CD4-positive, alpha-beta T cell (primary cell): Measurements from ENCODE around the gene ABCA2. TPM values are rescaled to one million over a fixed set of nuclear protein-coding genes. Genes with fewer than 3 reads are reported as not detected.
"Not testable (repeated sequence)": the region's sequence is repeated elsewhere in the genome, so short reads cannot be mapped to it uniquely, and the experiment has no call there.

ENCODE experiments used
- ATAC-seq: fragments of 200-7000 bp; cut with Tn5 transposase; one replicate; pipeline ENCODE4 v1.10.0; 2022; ENCODE audit warnings: mild to moderate bottlenecking; ENCODE audit not compliant: poor library complexity
- CTCF ChIA-PET: fragments of 350-600 bp; sonication (Branson Sonifier 250); formaldehyde crosslinking; loops from one replicate; lab custom pipeline; 2021; ENCODE audit warnings: antibody characterized with exemption, inconsistent platforms; lab: Charles Lee
- POLR2A ChIA-PET: fragments of 350-600 bp; sonication (Branson Sonifier 250); formaldehyde crosslinking; loops from one replicate; lab custom pipeline; 2021; ENCODE audit warnings: antibody characterized with exemption, inconsistent platforms; lab: Charles Lee
- DNase-seq, 14 experiments: peaks; one replicate each; pipeline ENCODE4 v3.0.0-alpha.2; 2013 to 2020; ENCODE audit warnings: mixed read lengths in 2 of 14
- H3K27ac ChIP-seq, 2 donors: one replicate each; pipeline versions ENCODE4 v1.5.1 to v1.7.0; 2013; ENCODE audit warnings: low read length in 2 of 2, low read depth in 1 of 2, mild to moderate bottlenecking in 1 of 2
- H3K27me3 ChIP-seq, 2 experiments: 1 replicate in 1 of 2; 2 replicates in 1 of 2; pipeline versions ENCODE4 v1.6.1 to v1.7.0; 2013; ENCODE audit warnings: low read length in 2 of 2, control low read depth in 1 of 2, mild to moderate bottlenecking in 1 of 2, moderate library complexity in 1 of 2; ENCODE audit not compliant: insufficient read depth in 2 of 2, control insufficient read depth in 1 of 2
- H3K36me3 ChIP-seq: one replicate; pipeline ENCODE4 v1.6.1; 2013; ENCODE audit warnings: low read length, control low read depth; ENCODE audit not compliant: insufficient read depth
- H3K4me1 ChIP-seq: one replicate; pipeline ENCODE4 v1.6.1; 2013; ENCODE audit warnings: low read length, control low read depth; ENCODE audit not compliant: insufficient read depth
- H3K4me3 ChIP-seq: one replicate; pipeline ENCODE4 v1.5.1; 2013; ENCODE audit warnings: mild to moderate bottlenecking, low read length, moderate library complexity
- H3K9me3 ChIP-seq, 2 experiments: 1 replicate in 1 of 2; 2 replicates in 1 of 2; pipeline versions ENCODE4 v1.6.1 to v1.7.0; 2013; ENCODE audit warnings: low read length in 2 of 2, mild to moderate bottlenecking in 2 of 2, control low read depth in 1 of 2, moderate library complexity in 1 of 2; ENCODE audit not compliant: control insufficient read depth in 1 of 2, insufficient read depth in 1 of 2
- H3K27ac Mint-ChIP-seq: one replicate; pipeline ENCODE4 v1.8.0; 2020; ENCODE audit warnings: mixed read lengths
- H3K27me3 Mint-ChIP-seq: one replicate; pipeline ENCODE4 v1.8.0; 2021; ENCODE audit warnings: mixed read lengths
- H3K36me3 Mint-ChIP-seq: one replicate; pipeline ENCODE4 v1.8.0; 2021; ENCODE audit warnings: low read depth, mixed read lengths
- H3K4me1 Mint-ChIP-seq: one replicate; pipeline ENCODE4 v1.8.0; 2021; ENCODE audit warnings: low read depth, mixed read lengths
- H3K4me3 Mint-ChIP-seq: one replicate; pipeline ENCODE4 v1.8.0; 2020; ENCODE audit warnings: mild to moderate bottlenecking, mixed read lengths
- H3K9me3 Mint-ChIP-seq: one replicate; pipeline ENCODE4 v1.8.0; 2020; ENCODE audit warnings: mixed read lengths
- CTCF ChIP-seq: fragments of 200-600 bp; IDR thresholded peaks from one replicate; pipeline ENCODE4 v1.8.0; 2022; ENCODE audit warnings: antibody characterized with exemption, mild to moderate bottlenecking
- intact Hi-C, 2 experiments: fragments of 100-400 bp; cut with DNase I in 1 of 2; cut with micrococcal nuclease in 1 of 2; formaldehyde crosslinking; loops; one replicate each; pipeline versions ENCODE4 v1.15.1 to v1.9.0; 2023 to 2025; cut with DNase I, micrococcal nuclease
- total RNA-seq, 174 experiments: library from RNA in 2 of 174; stranded (reverse) in 2 of 174; gene quantifications; one replicate each; pipeline ENCODE4 v1.2.3 and lab custom pipeline; 2021 to 2026

Gene ABCA2
- total RNA-seq, 2 experiments from 2014 or later, result 80.1 to 86.8 TPM

GRCh38 chr9:137034709-137035506 lies 6.9 kb upstream of the ABCA2 start:
- Mint-ChIP-seq H3K36me3 (no peaks in the 10 kb centered on the region), H3K27me3 (no peaks in the 10 kb centered on the region), H3K4me1 (peaks cover 41% of the 10 kb centered on the region), H3K9me3 (no peaks in the 10 kb centered on the region), H3K4me3 (peak overlapping the region; percentile 68), H3K27ac (peak overlapping the region; percentile 64)
- Histone ChIP-seq H3K4me3 (peak overlapping the region; percentile 51), H3K36me3 (no peaks in the 10 kb centered on the region), H3K9me3 (no peaks in the 10 kb centered on the region), H3K27me3 (no peaks in the 10 kb centered on the region), H3K4me1 (peaks cover 52% of the 10 kb centered on the region), H3K27ac (peak overlapping the region; percentile 29 to 60)
- ATAC-seq (peak; percentile 88), DNase-seq (peak; percentile 80 to 95 (median 84))
- ChIA-PET CTCF (interaction anchor here (0.6 to 2.9 kb wide), 35 partner anchors 9 to 494 kb away, joined by 3 to 20 read pairs (median 4); partner anchors contain the start of genes AJM1, CLIC3, MAN1B1 and NELFB), POLR2A (interaction anchor here (0.6 to 2.4 kb wide), 19 partner anchors 10 to 308 kb away, joined by 3 to 9 read pairs (median 4); partner anchors contain the start of genes AJM1, FBXW5, LCN12 and MAN1B1)
- TF ChIP-seq CTCF, result peak; percentile 95
- intact Hi-C loops, result loop anchor here (1.0 to 2.0 kb wide), 4 partner anchors 30 to 248 kb away; partner anchors contain the start of gene AJM1 (in 1 of the 2)

- peak overlapping the region; percentile 29 to 60 for H3K27ac ChIP-seq
- no peak for TF ChIP-seq CTCF
- Mint-ChIP-seq H3K27ac (peak overlapping the region; percentile 64), H3K4me3 (peak overlapping the region; percentile 68), H3K36me3 (no peaks in the 10 kb centered on the region), H3K27me3 (no peaks in the 10 kb centered on the region), H3K9me3 (no peaks in the 10 kb centered on the region), H3K4me1 (peaks cover 47% of the 10 kb centered on the region)
- intact Hi-C loops, result loop anchor here in 1 of 2 experiments (2.0 kb wide), 2 partner anchors 29 to 189 kb away; no protein-coding TSS in a partner anchor
- H3K4me1 ChIP-seq, result peaks cover 59% of the 10 kb centered on the region
- ATAC-seq (no peak), DNase-seq (peak in 1 of 14 experiments; percentile 52)
- no peaks in the 10 kb centered on the region for H3K36me3 ChIP-seq
- no peaks in the 10 kb centered on the region for H3K9me3 ChIP-seq
- H3K27me3 ChIP-seq, result no peaks in the 10 kb centered on the region
- CTCF ChIA-PET, result interaction anchor here (0.6 to 2.9 kb wide), 20 partner anchors 10 to 307 kb away, joined by 3 to 20 read pairs (median 6); partner anchors contain the start of genes AJM1, CLIC3, NELFB and NPDC1
- POLR2A ChIA-PET, result interaction anchor here (0.7 to 2.4 kb wide), 12 partner anchors 10 to 248 kb away, joined by 3 to 9 read pairs (median 4); partner anchors contain the start of genes AJM1, MAN1B1, TMEM141 and UAP1L1
- H3K4me3 ChIP-seq, result peak overlapping the region; percentile 68
These were observed 6.1 kb upstream of the ABCA2 start for GRCh38 chr9:137034039-137034708.

GRCh38 chr9:137033481-137033880 lies 5.4 kb upstream of the ABCA2 start:
- CTCF ChIA-PET, result interaction anchor here (1.2 to 2.9 kb wide), 3 partner anchors 13 to 191 kb away, joined by 3 to 20 read pairs (median 3); partner anchors contain the start of gene AJM1

More at GRCh38 chr9:137033481-137033880, 5.4 kb upstream of the ABCA2 start:
- DNase-seq, H3K4me3 Mint-ChIP-seq, H3K9me3 ChIP-seq, H3K27ac ChIP-seq, H3K36me3 ChIP-seq, ATAC-seq, H3K27me3 Mint-ChIP-seq, H3K9me3 Mint-ChIP-seq, H3K36me3 Mint-ChIP-seq, intact Hi-C loops, H3K27me3 ChIP-seq: not testable (repeated sequence)
- H3K4me3 ChIP-seq, result peak overlapping the region; percentile 68
- H3K4me1 ChIP-seq, result peaks cover 66% of the 10 kb centered on the region
- POLR2A ChIA-PET, result interaction anchor here (0.9 kb wide), 1 partner anchor 86 kb away, joined by 3 read pairs; no protein-coding TSS in a partner anchor
- Mint-ChIP-seq H3K27ac (peak overlapping the region; percentile 33), H3K4me1 (peaks cover 47% of the 10 kb centered on the region)
